GM06990 (cell line): ENCODE data around the gene EEF2K.

Experiments
- DNase-seq: peaks from one replicate; pipeline ENCODE4 v3.0.0-alpha.2; 2011; ENCODE audit not compliant: insufficient read length; ENCODE audit errors: extremely low read depth
- H3K27me3 ChIP-seq: replicated peaks from 2 replicates; pipeline ENCODE4 v1.6.0; 2011; ENCODE audit warnings: low read length; ENCODE audit not compliant: control insufficient read depth, insufficient read depth
- H3K36me3 ChIP-seq: 2 replicates; pipeline ENCODE4 v1.5.1; 2011; ENCODE audit warnings: low read length; ENCODE audit not compliant: control insufficient read depth, insufficient read depth
- H3K4me3 ChIP-seq: replicated peaks from 2 replicates; pipeline ENCODE4 v1.5.1; 2011; ENCODE audit warnings: low read depth, mild to moderate bottlenecking, control low read depth, low read length
- TF ChIP-seq, protein P1 (sequence below): IDR thresholded peaks from 2 replicates; pipeline ENCODE4 v1.5.1; 2011; ENCODE audit warnings: low read length, control low read depth, mild to moderate bottlenecking, inconsistent platforms; ENCODE audit not compliant: insufficient read depth, poor library complexity, severe bottlenecking

Gene EEF2K

DNA sequence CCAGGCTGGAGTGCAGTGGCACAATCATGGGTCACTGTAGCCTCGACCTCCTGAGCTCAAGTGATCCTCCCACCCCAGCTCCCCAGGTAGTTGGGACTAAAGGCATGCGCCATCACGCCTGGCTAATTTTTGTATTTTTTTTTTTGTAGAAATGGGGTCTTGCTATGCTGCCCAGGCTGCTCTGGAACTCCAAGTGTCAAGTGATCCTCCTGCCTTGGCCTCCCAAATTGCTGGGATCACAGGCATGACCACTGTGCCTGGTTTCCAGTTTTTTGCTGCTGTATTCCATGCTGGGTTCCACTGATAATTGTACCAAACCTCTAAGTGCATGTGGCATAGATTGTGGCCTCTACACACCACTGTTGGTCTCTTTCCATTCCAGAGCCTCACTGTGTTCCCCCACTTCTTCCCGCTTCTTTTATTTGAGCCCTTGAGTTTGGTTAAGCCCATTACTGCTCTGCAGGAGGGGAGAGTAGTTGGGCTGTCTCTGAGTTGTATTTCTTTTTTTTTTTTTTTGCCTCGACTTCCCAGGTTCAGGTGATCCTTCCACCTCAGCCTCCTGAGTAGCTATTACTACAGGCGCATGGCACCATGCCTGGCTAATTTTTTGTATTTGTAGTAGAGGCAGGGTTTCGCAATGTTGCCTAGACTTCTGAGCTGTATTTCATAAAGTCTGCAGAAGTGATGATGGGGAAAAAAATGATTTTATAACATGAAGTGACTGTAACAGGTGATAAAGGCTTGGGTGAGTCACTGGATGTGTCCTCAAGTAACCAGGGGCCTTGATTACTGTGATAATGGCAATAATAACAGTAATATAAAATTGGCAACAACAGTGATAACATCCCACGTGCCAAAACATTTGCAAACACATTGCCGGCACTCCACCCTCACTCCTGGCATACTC is 30.0 kb downstream of the EEF2K start:
- peaks cover 9% of the 10 kb centered on the region for H3K36me3 ChIP-seq
- TF ChIP-seq, protein P1, sequence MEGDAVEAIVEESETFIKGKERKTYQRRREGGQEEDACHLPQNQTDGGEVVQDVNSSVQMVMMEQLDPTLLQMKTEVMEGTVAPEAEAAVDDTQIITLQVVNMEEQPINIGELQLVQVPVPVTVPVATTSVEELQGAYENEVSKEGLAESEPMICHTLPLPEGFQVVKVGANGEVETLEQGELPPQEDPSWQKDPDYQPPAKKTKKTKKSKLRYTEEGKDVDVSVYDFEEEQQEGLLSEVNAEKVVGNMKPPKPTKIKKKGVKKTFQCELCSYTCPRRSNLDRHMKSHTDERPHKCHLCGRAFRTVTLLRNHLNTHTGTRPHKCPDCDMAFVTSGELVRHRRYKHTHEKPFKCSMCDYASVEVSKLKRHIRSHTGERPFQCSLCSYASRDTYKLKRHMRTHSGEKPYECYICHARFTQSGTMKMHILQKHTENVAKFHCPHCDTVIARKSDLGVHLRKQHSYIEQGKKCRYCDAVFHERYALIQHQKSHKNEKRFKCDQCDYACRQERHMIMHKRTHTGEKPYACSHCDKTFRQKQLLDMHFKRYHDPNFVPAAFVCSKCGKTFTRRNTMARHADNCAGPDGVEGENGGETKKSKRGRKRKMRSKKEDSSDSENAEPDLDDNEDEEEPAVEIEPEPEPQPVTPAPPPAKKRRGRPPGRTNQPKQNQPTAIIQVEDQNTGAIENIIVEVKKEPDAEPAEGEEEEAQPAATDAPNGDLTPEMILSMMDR, result no peak
- no peaks in the 10 kb centered on the region for H3K27me3 ChIP-seq
- H3K4me3 ChIP-seq, result no peak overlapping the region
- no peak for DNase-seq

DNA sequence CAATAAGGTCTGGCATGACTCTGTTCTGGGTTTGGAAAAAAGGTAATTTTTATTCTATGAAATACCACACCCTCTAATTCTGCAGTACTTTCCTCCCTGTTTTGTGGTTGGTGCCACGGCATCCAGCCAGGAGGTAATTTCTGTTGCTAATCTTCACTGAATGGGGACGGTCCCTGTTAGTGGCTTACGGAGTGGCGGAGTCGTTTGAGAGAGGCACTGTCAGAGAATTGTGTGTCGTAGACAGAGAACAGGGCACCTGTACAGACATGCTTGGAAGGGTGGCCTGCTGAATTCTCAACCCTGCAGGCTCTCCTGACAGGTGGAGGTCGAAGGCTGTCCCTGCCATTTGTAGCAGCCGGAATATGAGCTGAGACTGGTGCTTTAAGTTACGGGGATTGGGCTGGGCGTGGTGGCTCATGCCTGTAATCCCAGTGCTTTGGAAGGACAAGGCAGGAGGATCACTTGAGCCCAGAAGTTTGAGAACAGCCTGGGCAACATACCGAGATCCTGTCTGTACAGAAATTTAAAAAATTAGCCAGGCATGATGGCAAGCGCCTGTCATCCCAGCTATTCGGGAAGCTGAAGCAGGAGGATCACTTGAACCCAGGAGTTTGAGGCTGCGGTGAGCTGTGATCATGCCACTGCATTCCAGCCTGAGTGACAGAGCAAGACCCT is 33.2 kb downstream of the EEF2K start:
- peaks cover 6% of the 10 kb centered on the region for H3K36me3 ChIP-seq
- TF ChIP-seq, protein P1, result no peak
- no peak for DNase-seq
- H3K4me3 ChIP-seq, result no peak overlapping the region
- no peaks in the 10 kb centered on the region for H3K27me3 ChIP-seq

DNA sequence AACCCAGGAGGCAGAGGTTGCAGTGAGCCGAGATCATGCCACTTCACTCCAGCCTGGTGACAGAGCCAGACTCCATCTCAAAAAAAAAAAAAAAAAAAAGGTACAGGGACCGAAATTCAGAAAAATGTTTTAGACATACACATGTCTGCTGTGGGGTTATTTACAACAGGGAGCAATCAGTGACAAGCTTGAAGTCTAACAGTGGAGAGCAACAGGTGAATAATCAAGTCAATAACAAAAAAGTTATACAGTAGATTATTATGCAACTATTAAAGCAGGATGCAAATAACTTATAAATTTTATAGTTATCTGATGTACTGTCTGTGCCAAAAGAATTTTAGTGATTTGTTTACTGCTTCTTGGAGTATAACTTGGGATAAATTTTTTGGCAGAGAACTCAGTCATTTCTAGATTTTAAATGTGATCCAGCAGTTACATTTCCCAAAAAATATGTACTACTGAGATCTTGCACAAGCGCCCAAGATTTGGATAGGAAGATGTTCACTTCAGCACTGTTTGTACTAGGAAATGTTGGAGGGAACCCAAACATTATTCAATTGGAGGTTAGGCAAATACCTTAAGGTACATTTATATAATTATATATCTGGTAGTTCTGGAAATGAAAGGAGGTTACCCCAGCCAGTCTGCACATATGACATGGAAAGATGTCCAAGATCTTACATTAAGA is 34.1 kb downstream of the EEF2K start:
- TF ChIP-seq, protein P1, result no peak
- Histone ChIP-seq H3K27me3 (no peaks in the 10 kb centered on the region), H3K36me3 (peaks cover 10% of the 10 kb centered on the region), H3K4me3 (no peak overlapping the region)
- no peak for DNase-seq

DNA sequence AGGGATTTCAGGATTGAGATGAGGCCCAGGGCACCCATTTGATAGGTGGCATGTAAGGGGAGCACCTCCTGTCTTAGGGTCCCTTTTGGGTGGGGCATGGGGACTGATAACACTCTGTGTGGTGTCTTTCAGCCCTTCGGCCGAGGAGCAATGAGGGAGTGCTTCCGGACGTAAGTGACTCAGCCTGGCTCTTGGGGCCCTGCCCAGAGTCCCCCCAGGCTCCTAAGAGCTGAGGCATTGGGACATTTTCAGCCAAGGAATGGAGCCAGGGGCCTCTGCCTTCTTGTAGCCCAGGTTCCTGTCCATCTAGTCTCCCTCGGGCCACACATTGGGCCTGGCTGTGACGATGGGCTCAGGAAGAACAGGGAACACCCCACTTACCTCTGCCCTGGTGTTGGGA is 44.4 kb downstream of the EEF2K start:
- DNase-seq, result no peak
- TF ChIP-seq, protein P1, result no peak
- Histone ChIP-seq H3K4me3 (no peak overlapping the region), H3K36me3 (peaks cover 31% of the 10 kb centered on the region), H3K27me3 (no peaks in the 10 kb centered on the region)

DNA sequence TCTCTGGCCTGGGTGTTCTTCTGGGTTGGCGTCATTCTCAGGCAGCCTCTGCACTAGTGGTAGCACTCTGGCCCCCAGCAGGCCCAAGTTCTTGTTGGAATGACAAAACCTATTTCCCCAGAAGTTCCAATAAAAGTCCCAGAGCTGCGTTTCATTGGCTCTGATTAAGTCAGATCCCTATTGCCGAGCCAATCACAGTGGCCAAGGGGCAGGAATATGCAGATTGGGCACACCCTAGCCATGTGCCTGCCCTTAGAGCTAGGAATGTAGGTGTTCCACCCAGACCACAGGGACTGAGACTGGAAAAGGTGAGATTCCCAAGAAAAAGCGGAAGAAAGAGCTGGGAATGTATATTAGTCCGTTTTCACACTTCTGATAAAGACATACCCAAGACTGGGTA is 46.2 kb downstream of the EEF2K start:
- TF ChIP-seq, protein P1, result no peak
- no peaks in the 10 kb centered on the region for H3K27me3 ChIP-seq
- H3K4me3 ChIP-seq, result no peak overlapping the region
- DNase-seq, result no peak
- peaks cover 37% of the 10 kb centered on the region for H3K36me3 ChIP-seq
